NCI-H82 treated with DMSO at 0.1 percent for 48 hours (cell line): Measurements from ENCODE around the gene ST6GALNAC5.
"Not testable (repeated sequence)": the region's sequence is repeated elsewhere in the genome, so short reads cannot be mapped to it uniquely, and the experiment has no call there.

ENCODE experiments used
- DNase-seq: peaks from one replicate; lab custom pipeline; 2025; ENCODE audit not compliant: unreplicated experiment; lab: John Stamatoyannopoulos, UW

Gene ST6GALNAC5

DNA sequence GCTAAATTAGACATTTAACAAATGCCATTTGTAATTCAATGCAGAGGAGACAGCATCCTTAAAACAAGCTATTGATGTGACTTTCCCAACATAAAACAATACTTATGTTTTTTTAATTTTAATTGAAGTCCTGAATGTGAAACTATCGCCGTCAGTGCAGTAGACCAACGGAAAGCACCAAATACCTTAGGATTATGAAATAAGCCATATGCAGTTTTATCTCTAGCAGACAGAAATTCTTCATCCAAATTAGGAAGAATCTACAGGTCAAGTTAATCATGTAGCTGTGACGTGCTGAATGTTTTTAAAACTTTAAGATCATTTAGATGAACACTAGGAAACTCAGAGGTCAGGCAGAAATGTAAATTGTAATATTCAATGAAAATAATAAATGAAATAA is 714 bp upstream of the ST6GALNAC5 start:
- DNase-seq: no peak

DNA sequence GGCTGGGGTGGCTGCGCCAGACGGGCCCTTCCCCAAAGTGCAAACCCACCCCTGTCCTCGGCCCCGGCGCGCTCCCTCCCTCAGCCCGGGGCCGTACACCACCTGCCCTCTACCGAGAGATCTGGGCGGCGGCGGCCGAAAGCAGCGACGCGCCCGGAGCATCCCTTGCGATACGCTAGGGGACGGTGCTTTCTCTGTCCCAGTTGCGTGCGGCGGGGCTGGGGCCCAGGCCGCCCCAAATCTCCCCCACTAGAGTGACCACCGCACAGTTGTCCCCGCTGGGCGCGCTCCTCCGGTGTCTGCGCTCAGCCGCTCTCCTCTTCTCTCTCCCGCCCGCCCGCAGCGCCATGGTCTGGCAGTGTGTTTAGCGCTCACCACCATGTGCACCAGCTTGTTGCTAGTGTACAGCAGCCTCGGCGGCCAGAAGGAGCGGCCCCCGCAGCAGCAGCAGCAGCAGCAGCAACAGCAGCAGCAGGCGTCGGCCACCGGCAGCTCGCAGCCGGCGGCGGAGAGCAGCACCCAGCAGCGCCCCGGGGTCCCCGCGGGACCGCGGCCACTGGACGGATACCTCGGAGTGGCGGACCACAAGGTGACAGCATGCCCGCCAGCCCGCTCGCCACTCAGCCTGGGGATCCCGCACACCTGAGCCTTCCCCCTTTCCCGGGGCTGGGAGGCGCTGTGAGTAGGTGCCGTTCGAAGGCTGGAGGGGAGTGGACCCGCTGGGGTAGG is 1.0 kb downstream of the ST6GALNAC5 start:
- DNase-seq: peak; percentile 43

DNA sequence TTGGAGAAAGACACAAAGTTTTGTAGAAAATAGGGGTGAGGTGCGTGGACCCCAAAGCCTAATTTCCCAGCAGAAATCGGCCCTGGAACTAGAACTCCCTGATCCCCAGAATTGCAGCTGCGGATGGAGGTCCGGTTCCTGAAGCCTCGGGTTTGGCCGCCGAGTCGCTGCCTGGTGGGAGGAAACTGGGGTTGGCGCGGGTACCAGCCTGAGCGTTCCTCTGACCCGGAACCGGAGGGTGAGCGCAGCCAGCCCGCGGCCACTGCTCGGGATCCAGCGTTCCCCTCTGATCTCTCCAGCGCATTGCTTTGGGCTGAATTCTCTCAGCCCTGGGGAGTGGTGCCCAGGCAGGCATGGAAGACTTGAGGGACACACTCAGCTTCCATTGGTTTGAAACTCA is 1.6 kb downstream of the ST6GALNAC5 start:
- no peak for DNase-seq

DNA sequence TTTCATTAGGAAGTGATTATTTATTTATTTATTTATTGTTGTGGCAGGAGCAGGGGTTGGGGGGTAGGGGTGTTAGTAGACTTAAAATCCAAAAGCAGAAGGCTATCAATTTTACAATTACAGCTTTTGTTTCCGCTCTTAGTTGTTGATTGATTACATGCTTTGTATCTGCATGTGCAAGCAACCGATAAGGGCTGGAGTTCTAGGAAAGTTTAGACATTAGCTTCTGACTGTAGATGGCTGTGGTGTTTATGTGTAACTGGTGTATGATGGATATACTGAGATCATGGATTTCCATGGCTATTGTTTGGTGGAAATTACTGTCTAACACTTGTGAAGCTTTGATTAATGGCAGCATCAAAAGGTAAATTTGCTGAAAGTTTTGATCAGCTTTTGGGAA is 2.8 kb downstream of the ST6GALNAC5 start:
- no peak for DNase-seq

DNA sequence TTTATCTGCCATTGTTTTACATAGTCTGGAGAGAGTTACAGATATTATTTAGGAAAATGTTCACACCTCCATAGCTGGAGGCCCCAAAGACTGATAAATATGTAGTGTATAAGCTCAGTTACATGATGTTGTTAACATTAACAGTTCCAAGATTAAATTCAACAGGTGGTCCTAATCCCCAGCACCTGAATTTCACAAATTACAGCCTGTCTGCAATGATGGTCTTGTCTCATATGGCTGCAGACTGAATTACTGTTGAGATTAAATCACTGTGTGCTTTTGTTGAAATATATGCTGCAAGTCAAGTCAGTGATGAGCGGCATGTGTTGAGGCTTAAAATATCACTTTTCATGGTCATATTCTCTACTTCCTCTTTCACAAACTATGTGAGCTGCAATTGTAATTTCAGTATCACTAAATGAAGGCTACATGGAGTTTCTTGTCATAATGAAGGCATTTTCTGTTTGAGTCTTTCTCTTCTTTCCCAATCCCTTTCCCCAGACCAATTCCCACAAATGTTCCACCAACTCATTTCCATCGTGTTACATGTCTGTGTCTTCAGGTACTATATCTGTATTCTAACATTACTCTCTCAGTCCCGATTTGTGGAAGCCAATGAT is 4.2 kb downstream of the ST6GALNAC5 start:
- no peak for DNase-seq

DNA sequence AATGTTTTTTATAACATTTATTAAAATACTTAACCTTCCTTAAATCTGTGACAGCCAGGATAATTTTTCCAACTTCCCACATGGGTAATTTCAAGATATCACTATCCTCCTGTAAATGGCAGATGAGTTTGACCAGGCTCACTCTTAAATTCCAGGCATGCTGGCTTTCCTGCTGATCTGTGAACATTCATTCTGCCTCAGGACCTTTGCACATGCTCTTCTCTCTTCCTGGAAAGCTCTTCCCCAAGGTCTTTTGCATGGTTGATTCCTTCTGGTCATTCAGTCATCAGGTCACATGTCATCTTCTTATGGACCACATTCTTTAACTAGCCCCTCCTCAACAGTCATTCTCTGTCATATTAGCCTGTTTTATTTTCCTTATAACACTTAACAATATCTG is 5.7 kb downstream of the ST6GALNAC5 start:
- DNase-seq: no peak

DNA sequence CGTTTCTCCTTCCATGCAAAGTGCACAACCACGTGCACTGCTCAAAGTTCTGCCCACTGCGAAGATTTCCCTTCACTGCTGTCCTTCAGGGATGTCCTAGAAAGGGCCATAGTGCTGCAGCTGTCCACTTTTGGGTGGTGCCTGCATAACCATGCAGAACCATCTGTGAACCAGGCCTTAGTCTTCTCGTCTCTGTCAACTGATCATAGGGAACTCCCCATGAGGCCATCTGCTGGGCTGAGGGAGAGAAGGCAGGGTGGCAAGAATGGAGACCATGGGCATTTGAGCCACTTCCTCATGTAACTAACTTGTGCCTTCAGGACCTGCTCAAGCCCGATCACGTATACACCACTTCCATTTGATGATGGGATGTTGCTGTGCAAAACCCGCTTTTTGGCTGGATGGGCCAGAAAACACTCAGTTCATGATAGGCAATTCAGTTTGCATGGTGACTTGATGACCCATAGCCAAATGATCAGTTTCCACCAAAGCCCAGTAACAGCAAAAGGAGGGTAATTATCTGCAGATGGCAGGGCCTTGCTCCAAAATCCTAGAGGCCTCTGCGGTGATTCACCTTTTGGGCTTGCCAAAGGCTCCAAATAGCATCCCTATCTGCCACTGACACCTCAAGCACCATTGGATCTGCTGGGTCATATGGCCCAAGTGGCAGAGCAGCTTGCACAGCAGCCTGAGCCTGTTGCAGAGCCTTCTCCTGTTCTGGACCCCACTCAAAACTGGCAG is 9.5 kb downstream of the ST6GALNAC5 start:
- no peak for DNase-seq

DNA sequence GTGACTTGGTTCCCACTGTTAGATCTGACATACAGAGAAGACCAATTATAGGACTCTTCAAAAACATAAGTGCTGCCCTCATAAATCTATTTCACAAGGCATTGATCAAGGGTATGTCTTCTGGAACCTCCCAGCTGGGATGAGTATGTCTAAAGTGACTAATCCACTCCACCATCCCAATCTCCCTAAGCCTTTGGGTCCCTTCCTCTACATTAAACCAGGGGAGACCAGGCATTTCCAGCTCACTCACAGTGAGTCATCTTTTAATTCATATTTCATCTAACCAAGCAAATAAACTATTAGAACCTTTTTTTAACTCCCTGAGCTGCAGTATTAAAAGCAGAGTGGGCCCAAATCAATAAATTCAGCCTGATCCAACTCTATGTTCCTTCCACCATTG is 11.7 kb downstream of the ST6GALNAC5 start:
- DNase-seq: not testable (repeated sequence)

DNA sequence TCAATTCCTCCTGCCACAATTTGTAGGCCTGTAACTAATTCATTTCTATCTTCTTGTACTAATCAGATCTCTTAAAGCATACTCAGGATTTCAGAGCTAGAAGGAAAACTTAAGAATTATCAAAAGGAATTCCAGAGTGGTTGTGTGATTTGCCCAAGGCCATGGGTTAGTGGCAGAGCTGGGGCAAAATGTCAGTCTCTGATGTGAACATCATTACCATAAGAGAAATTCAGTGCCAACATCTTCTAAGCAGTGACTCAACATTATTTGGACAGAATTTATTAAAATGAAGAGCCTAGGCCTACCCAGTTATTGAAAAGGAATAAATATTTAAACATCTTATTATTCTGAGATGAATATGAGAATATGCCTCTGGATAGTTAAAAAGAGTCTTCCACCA is 14.5 kb downstream of the ST6GALNAC5 start:
- no peak for DNase-seq

DNA sequence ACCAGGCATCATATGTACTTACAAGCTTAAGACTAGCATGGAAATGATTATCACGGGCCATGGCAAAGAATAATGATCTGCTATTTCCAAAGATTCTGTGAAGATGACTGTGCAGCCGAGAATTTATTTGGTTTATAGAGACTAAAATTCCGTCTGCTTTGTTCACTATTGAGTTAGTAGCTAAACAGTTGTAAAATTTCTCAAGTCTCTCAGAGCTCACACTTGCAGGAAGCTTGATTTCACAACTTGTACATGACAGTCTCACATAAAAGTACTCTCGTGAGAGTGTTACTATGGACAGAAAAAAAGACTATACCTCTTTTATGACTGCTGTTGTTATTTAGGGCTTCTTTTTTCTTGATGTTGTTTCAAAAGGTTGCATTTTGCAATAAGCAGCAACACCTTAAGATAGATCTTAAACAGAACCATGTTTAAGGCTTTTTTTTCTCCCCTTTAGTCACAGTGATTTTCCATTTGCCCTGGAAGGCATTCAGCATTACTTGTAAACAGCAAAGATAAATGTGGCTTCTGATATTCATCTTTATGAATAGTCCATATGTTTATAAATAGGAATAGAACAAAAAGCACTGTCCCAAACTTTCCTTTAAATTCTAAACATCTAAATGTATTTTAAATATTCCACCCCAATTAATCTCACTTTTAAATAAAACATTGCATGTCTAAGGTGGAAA is 24.8 kb downstream of the ST6GALNAC5 start:
- no peak for DNase-seq

DNA sequence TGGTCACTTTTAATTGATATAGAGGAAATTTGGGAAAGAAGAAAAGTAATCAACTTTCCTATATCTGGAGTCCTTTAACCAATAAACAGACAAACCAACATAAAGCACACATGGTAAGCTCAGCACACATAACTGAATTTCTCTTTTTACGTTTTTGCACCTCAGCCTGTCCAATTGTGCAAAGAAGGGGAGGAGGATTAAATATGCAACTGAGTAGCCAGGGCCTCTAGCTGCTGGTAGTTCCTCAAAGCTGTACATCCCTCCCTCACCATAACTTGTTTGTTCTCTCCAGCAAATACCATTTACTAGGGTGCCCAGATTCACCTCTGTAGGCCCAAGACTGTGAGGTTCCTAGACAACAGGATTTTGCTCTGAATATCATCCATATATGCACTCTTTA is 25.4 kb downstream of the ST6GALNAC5 start:
- no peak for DNase-seq

DNA sequence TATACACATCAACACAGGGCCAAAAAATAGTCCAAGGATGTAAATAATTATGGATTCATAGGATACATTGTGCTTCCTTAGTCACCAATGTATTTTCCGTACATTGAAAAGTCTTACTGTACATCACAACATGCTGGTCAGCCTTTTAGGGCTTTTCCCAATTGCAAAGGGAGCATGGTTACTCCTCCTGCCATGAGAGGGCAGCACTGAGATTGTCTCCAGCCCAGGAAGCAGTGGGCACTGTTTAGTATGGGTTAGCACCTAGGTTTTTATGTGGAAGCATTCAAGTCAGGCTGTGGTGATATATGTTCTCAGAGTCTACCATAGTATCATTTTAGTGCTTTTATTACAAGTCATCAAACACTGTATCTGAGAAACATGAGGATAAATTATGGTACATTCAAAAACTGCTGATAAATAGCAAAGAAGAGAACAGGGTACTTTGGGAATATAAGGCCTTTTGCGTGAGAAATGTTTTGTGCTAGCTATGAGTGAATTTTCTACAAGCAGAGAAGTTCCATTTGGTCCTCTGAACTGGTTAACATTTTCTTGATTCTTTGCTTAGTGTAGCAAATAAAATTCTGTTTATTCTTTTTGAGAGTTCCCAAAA is 34.0 kb downstream of the ST6GALNAC5 start:
- DNase-seq: peak; percentile 27

DNA sequence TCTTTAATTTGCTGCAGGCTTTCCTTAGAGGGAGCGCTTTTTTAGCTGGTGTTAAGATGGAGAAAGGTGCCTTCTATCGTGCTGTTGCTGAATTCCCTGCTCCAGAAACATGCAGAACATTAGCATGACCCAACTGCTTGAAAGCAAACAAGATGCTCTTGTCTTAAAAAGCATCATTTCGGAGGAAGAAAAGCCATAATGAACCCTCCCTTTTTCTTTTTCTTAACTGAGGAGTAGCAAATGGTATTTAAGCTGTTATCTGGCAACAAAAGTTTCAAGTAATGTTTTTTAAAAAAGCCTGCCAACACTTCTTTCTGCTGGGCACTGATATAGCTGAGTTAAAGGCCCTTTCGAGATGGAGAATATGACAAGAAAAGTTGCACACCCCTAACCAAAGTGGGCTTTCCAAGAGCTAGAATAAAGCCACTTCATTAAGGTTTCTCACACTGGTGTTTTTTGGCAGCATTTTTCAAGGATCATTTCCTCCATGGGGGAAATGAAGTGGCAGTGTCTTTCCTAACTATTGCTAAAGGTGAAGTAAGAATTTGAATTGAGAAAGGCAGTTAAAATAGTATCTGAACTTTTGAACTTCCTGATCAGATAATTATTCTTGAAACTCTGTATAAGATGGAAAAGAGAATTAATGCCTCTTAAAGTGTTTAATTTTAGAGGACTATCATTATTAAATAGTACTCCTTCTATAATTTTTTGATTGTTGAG is 38.8 kb downstream of the ST6GALNAC5 start:
- DNase-seq: no peak

DNA sequence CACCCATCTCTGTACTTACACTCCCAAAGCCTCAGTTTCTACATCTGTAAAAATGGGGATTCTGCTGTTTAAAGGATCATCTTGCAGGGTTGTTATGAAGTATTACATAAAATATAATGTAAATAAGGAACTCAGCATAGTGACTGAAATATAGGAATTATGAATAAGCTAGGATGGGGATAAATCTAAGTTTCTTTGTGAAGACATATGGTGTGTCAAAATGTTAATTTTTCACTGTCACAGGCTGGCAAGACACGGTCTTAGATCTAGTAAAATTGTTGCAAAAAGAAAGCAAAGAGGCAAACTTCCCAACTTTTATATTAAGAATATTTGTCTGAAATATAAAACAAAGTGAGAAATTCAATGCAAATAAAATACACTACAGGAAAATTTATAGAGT is 42.0 kb downstream of the ST6GALNAC5 start:
- DNase-seq: no peak

DNA sequence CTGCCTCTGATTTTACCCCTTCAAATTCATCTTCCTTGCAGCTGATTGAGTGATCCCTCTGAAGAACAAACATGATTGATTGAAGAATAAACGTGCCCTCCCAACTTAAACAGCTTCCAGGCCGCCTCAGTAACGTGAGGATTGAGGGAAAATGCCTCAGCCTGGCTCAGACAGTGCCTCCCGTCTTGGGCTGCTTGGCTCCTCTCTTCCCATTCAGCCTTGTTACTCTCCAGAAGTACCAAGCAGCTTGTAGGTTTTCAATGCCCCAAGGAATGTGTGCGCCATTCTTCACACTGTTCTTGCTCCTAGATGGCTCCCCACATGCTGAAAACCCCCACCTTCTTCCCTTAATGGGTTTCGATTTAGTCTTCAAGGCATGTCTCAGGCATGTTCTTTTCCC is 51.8 kb downstream of the ST6GALNAC5 start:
- no peak for DNase-seq

DNA sequence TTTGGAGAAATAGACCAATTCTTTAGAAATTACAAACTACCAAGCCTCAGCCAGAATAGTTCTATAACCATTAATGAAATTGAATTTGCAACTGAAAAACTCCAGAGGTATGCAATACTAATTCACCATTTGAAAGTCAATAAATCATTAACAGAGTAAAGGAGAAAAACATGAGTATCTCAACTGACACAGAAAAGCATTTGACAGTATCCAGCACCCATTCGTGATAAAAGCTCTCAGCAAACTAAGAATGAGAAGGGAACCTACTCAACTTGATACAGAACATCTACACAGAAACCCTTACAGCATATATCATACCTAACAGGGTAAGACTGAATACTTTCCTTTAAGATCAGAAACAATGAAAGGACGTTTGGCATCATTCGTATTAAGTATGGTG is 54.3 kb downstream of the ST6GALNAC5 start:
- DNase-seq: no peak

DNA sequence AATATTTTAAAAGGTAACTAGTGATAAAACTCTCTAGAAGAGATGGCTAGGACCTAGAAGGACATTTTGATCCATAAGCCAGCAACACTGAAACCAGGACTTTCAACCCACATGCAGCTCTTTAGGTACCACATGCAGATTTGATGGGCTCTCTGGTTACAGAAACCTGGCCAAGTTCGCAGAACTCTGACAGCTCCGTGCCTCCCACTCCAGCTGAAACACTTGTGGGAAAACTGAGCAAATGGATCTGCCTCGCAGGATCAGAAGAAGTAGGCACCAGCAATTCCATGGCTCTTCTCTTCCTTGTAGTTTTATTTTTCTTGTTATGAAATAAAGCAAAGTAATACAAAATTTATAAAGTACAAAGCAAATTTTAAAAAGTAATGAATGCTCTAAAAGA is 58.5 kb downstream of the ST6GALNAC5 start:
- DNase-seq: no peak

DNA sequence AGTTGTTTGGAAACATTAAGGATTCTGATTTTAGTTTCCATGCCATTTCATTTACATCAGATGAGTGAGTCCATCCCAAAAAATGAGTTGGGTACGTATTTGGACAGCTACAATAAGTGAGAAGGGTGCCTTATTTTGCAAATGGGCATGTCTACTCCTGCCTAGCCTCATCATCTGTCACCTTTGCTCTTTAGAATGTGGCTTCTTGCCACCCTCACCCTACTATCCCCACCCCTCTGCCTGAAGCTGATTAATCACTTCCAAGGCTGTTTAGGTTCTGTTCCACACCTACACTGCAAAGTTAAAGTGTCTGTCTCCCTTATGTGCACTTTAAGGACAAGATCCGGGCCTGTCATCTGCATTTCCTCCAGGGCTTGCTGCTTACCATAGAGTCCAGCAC is 61.2 kb downstream of the ST6GALNAC5 start:
- DNase-seq: no peak

DNA sequence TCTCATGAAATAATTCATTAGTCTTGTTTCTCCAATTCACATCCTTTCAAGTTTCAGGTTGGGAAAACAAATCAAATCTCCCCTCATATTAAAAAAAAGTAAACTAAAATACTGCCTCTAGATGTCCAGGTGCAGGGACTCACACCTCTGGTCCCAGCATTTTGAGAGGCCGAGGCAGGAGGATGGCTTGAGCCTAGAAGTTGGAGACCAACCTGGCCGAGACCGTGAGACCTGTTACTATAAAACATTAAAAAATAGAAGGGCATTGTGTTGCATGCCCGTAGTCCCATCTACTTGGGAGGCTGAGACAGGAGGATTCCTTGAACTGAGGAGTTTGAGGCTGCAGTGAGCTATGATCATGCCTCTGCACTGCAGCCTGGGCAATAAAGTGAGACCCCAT is 61.9 kb downstream of the ST6GALNAC5 start:
- no peak for DNase-seq
